Tibial nerve (tissue), 4 donors: ENCODE data around the gene C1D. TPM values are rescaled to one million over a fixed set of nuclear protein-coding genes. Genes with fewer than 3 reads are reported as not detected.

ENCODE experiments used
- DNase-seq, 2 donors: peaks; one replicate each; pipeline ENCODE4 v3.0.0-alpha.2; 2019; ENCODE audit warnings: low spot score in 2 of 2
- H3K27ac ChIP-seq, 4 donors: fragments of 200-600 bp; sonication (generic) in 3 of 4; one replicate each; pipeline ENCODE4 v1.5.1; 2017 to 2019; ENCODE audit warnings: mild to moderate bottlenecking in 1 of 4
- H3K27me3 ChIP-seq, 2 donors: fragments of 200-600 bp; sonication (generic) in 1 of 2; one replicate each; pipeline versions ENCODE4 v1.5.1 to v1.6.0; 2017 to 2019
- H3K36me3 ChIP-seq, 3 donors: fragments of 200-600 bp; sonication (generic); one replicate each; pipeline ENCODE4 v1.5.1; 2018 to 2019
- H3K4me1 ChIP-seq, 4 donors: fragments of 200-600 bp; sonication (generic) in 3 of 4; one replicate each; pipeline ENCODE4 v1.5.1; 2017 to 2019
- H3K4me3 ChIP-seq, 4 donors: fragments of 200-600 bp; sonication (generic) in 3 of 4; one replicate each; pipeline ENCODE4 v1.5.1; 2017 to 2019; ENCODE audit warnings: mild to moderate bottlenecking in 1 of 4, moderate library complexity in 1 of 4
- H3K9me3 ChIP-seq, 4 donors: fragments of 200-600 bp; sonication (generic) in 3 of 4; one replicate each; pipeline ENCODE4 v1.5.1; 2017 to 2019
- CTCF ChIP-seq, 5 experiments: fragments of 200-600 bp in 3 of 5; fragments of 450-650 bp in 2 of 5; sonication (generic) in 3 of 5; IDR thresholded peaks; one replicate each; pipeline ENCODE4 v1.5.1; 2016 to 2019; ENCODE audit warnings: antibody characterized with exemption in 5 of 5, mild to moderate bottlenecking in 3 of 5, moderate library complexity in 2 of 5
- EP300 ChIP-seq, 2 donors: sonication (generic); formaldehyde crosslinking; IDR thresholded peaks; one replicate each; pipeline ENCODE4 v1.6.1; 2017; ENCODE audit warnings: antibody characterized with exemption in 2 of 2, mild to moderate bottlenecking in 1 of 2
- POLR2A ChIP-seq, 2 donors: fragments of 450-650 bp; IDR thresholded peaks; one replicate each; pipeline ENCODE4 v1.6.1; 2017; ENCODE audit warnings: antibody characterized with exemption in 2 of 2, mild to moderate bottlenecking in 2 of 2, moderate library complexity in 2 of 2
- WGBS, 2 donors: methylation state at CpG; one replicate each; pipeline ENCODE4 v1.1.5; 2018; 5-methylcytosine and 5-hydroxymethylcytosine counted together
- total RNA-seq, 4 donors: library from RNA; depleted of rRNA; stranded (reverse); fragments of >200 nt; gene quantifications; one replicate each; pipeline ENCODE4 v1.1.0, GENCODE V29; 2016

Gene C1D
- total RNA-seq, 4 donors from 2014 or later, result 13.5 to 25.3 (median 22.6) TPM

GRCh38 chr2:67991456-67991855, 71.3 kb downstream of the C1D start:
- Histone ChIP-seq H3K27ac (no peak overlapping the region), H3K27me3 (no peaks in the 10 kb centered on the region), H3K36me3 (no peaks in the 10 kb centered on the region), H3K9me3 (no peaks in the 10 kb centered on the region), H3K4me1 (no peaks in the 10 kb centered on the region), H3K4me3 (no peak overlapping the region)
- 35 to 59% methylated on average over 2 of the region's 2 CpGs for WGBS, 2 donors
- no peak for DNase-seq
- no peak for TF ChIP-seq POLR2A (IDR thresholded peaks at IDR 0.05)
- no peak for TF ChIP-seq EP300 (IDR thresholded peaks at IDR 0.05)
- TF ChIP-seq CTCF (IDR thresholded peaks at IDR 0.05), result no peak

Other genes with a start within 250 kb of the C1D start
- gene PNO1, start 94.9 kb upstream of the C1D start, total RNA-seq, result 10 to 100 TPM; 12.7 to 28.5 (median 15.4) TPM
- gene PPP3R1, start 189.5 kb upstream of the C1D start, total RNA-seq, result 10 to 100 TPM; 31.5 to 41.7 (median 36.3) TPM